A673 (cell line): Measurements from ENCODE around the gene PCBP2. TPM values are rescaled to one million over a fixed set of nuclear protein-coding genes. Genes with fewer than 3 reads are reported as not detected.
"Not testable (repeated sequence)": the region's sequence is repeated elsewhere in the genome, so short reads cannot be mapped to it uniquely, and the experiment has no call there.

Source experiments
- BruUV-seq: library from RNA; stranded (reverse); fragments of 400-500 nt; replicated peaks from 2 replicates; lab custom pipeline; 2021; lab: Mats Ljungman, UMichigan
- CTCF ChIA-PET: fragments of 300-600 bp; sonication (Branson Sonifier 250); formaldehyde crosslinking; loops from one replicate; lab custom pipeline; 2022; ENCODE audit warnings: antibody characterized with exemption; lab: Charles Lee
- POLR2A ChIA-PET: fragments of 300-600 bp; sonication (Branson Sonifier 250); formaldehyde crosslinking; loops from one replicate; lab custom pipeline; 2022; ENCODE audit warnings: antibody characterized with exemption; ENCODE audit not compliant: low non-redundant PET; lab: Charles Lee
- DNase-seq: peaks from one replicate; pipeline ENCODE4 v3.0.0-alpha.2; 2015; ENCODE audit warnings: low spot score
- H3K27ac ChIP-seq: fragments of 200-600 bp; sonication (generic); 2 replicates; pipeline ENCODE4 v1.5.1; 2016; ENCODE audit warnings: mixed run types, low read depth, mild to moderate bottlenecking, mixed read lengths, antibody characterized with exemption, low read length; ENCODE audit not compliant: poor library complexity, severe bottlenecking
- H3K27me3 ChIP-seq: fragments of 200-600 bp; sonication (generic); replicated peaks from 2 replicates; pipeline ENCODE4 v1.6.1; 2017; ENCODE audit warnings: mixed run types, low read depth, mild to moderate bottlenecking, mixed read lengths, antibody characterized with exemption, low read length; ENCODE audit not compliant: insufficient read depth, poor library complexity
- H3K36me3 ChIP-seq: fragments of 200-600 bp; sonication (generic); 2 replicates; pipeline ENCODE4 v1.6.1; 2016; ENCODE audit warnings: mixed run types, mild to moderate bottlenecking, mixed read lengths, antibody characterized with exemption, low read length; ENCODE audit not compliant: insufficient read depth, poor library complexity, severe bottlenecking
- H3K4me1 ChIP-seq: fragments of 200-600 bp; sonication (generic); 2 replicates; pipeline ENCODE4 v1.6.1; 2017; ENCODE audit warnings: mixed run types, mild to moderate bottlenecking, mixed read lengths, antibody characterized with exemption, low read length; ENCODE audit not compliant: insufficient read depth, poor library complexity, severe bottlenecking
- H3K4me3 ChIP-seq: fragments of 200-600 bp; sonication (generic); 2 replicates; pipeline ENCODE4 v1.5.1; 2016; ENCODE audit warnings: low read depth, mixed run types, mild to moderate bottlenecking, mixed read lengths, low read length; ENCODE audit not compliant: poor library complexity, severe bottlenecking
- H3K9me3 ChIP-seq: fragments of 200-600 bp; sonication (generic); 2 replicates; pipeline ENCODE4 v1.6.1; 2016; ENCODE audit warnings: mixed run types, low read depth, mild to moderate bottlenecking, mixed read lengths, antibody characterized with exemption, low read length; ENCODE audit not compliant: poor library complexity, severe bottlenecking
- CTCF ChIP-seq: fragments of 300-800, 200-600 bp; sonication (generic); conservative IDR thresholded peaks from 2 replicates; pipeline ENCODE4 v1.5.1; 2017; ENCODE audit warnings: low read depth, mild to moderate bottlenecking, antibody characterized with exemption, low read length, moderate library complexity, mixed read lengths
- EZH2 ChIP-seq: fragments of 200-600 bp; sonication (generic); IDR thresholded peaks from 2 replicates; pipeline ENCODE4 v1.6.1; 2017; ENCODE audit warnings: borderline replicate concordance, low read depth, mild to moderate bottlenecking, mixed read lengths, antibody characterized with exemption, low read length; ENCODE audit not compliant: poor library complexity, severe bottlenecking
- intact Hi-C: fragments of 100-400 bp; cut with micrococcal nuclease; formaldehyde crosslinking; loops from one replicate; pipeline ENCODE4 v1.10.0; 2022; ENCODE audit not compliant: unreplicated experiment
- total RNA-seq: library from RNA; stranded (reverse); gene quantifications from 2 replicates; pipeline ENCODE4 v1.2.3, GENCODE V29; 2021

PCBP2 gene
- total RNA-seq, 1 experiment from 2014 or later = 1,215 TPM

GRCh38 chr12:53418221-53418620, 33.7 kb upstream of the PCBP2 start:
- TF ChIP-seq EZH2 (no peak), CTCF (no peak)
- Histone ChIP-seq H3K4me1 (peaks cover 50% of the 10 kb centered on the region), H3K4me3 (no peak overlapping the region), H3K27me3 (no peaks in the 10 kb centered on the region), H3K27ac (no peak overlapping the region), H3K36me3 (no peaks in the 10 kb centered on the region), H3K9me3 (no peaks in the 10 kb centered on the region)
- intact Hi-C loops = no loop called here
- POLR2A ChIA-PET = no interaction called here
- no TSS peak for BruUV-seq
- CTCF ChIA-PET = interaction anchor here (0.6 to 0.7 kb wide), 3 partner anchors 23 to 81 kb away, joined by 4 to 8 read pairs (median 6); no protein-coding TSS in a partner anchor
- no peak for DNase-seq

GRCh38 chr12:53419756-53420155, 32.1 kb upstream of the PCBP2 start:
- intact Hi-C loops = no loop called here
- no peaks in the 10 kb centered on the region for H3K27me3 ChIP-seq
- ChIA-PET CTCF (no interaction called here), POLR2A (no interaction called here)
- no peaks in the 10 kb centered on the region for H3K9me3 ChIP-seq
- no peak for DNase-seq
- H3K4me3 ChIP-seq = no peak overlapping the region
- TF ChIP-seq EZH2 = no peak
- no peak for TF ChIP-seq CTCF
- BruUV-seq = no TSS peak
- no peak overlapping the region for H3K27ac ChIP-seq
- H3K4me1 ChIP-seq = peaks cover 35% of the 10 kb centered on the region
- no peaks in the 10 kb centered on the region for H3K36me3 ChIP-seq

- H3K27me3 ChIP-seq, H3K27ac ChIP-seq, BruUV-seq, H3K4me3 ChIP-seq, POLR2A ChIA-PET, intact Hi-C loops, H3K36me3 ChIP-seq, DNase-seq, H3K9me3 ChIP-seq: not testable (repeated sequence)
- CTCF ChIA-PET = interaction anchor here (1.3 to 1.5 kb wide), 2 partner anchors 9 to 69 kb away, joined by 11 to 52 read pairs; no protein-coding TSS in a partner anchor
- H3K4me1 ChIP-seq = peaks cover 10% of the 10 kb centered on the region
Observed at GRCh38 chr12:53422247-53422646, 29.7 kb upstream of the PCBP2 start.

GRCh38 chr12:53423597-53423996, 28.3 kb upstream of the PCBP2 start, which contains the start of gene AMHR2:
Gene AMHR2 (plus strand): TSS chr12:53423855. CDS start chr12:53423935, 80 bp downstream.
- TF ChIP-seq EZH2 = no peak
- no peak for TF ChIP-seq CTCF
- intact Hi-C loops = no loop called here
- POLR2A ChIA-PET = no interaction called here

More at GRCh38 chr12:53423597-53423996, 28.3 kb upstream of the PCBP2 start, which contains the start of gene AMHR2:
- Histone ChIP-seq H3K4me3 (no peak within 1 kb of the TSS), H3K4me1 (peaks cover 10% of the 10 kb centered on the region), H3K9me3 (no peaks in the 10 kb centered on the region), H3K27ac (no peak within 1 kb of the TSS), H3K36me3 (no peaks in the 10 kb centered on the region), H3K27me3 (no peaks in the 10 kb centered on the region)
- no peak for DNase-seq
- BruUV-seq = no TSS peak
- CTCF ChIA-PET = interaction anchor here (0.7 to 0.9 kb wide), 1 partner anchor 71 kb away, joined by 3 read pairs; no protein-coding TSS in a partner anchor
